HL-60 (cell line): ENCODE results near the gene CR1.

Experiments used
- DNase-seq, 2 experiments: peaks; one replicate each; pipeline ENCODE4 v3.0.0-alpha.2; 2010 to 2020; ENCODE audit warnings: low read depth in 1 of 2, low spot score in 1 of 2
- H3K27ac ChIP-seq: fragments of 250-450 bp; sonication (Bioruptor Pico); replicated peaks from 2 replicates; pipeline ENCODE4 v1.5.1; 2020; ENCODE audit warnings: mild to moderate bottlenecking, moderate library complexity
- H3K27me3 ChIP-seq: fragments of 250-450 bp; sonication (Bioruptor Pico); 2 replicates; pipeline ENCODE4 v1.5.1; 2021; ENCODE audit warnings: mild to moderate bottlenecking, moderate library complexity; ENCODE audit not compliant: insufficient read depth, poor library complexity, severe bottlenecking
- H3K4me3 ChIP-seq: replicated peaks from 2 replicates; pipeline ENCODE4 v1.5.1; 2011; ENCODE audit warnings: mild to moderate bottlenecking, control low read depth, low read length; ENCODE audit not compliant: insufficient read depth
- GABPA ChIP-seq: IDR thresholded peaks from 2 replicates; pipeline ENCODE4 v1.6.1; 2012; ENCODE audit warnings: low read depth
- POLR2AphosphoS5 ChIP-seq: IDR thresholded peaks from 2 replicates; pipeline ENCODE4 v1.6.1; 2012; ENCODE audit warnings: low read depth
- SPI1 ChIP-seq: IDR thresholded peaks from 2 replicates; pipeline ENCODE4 v1.6.1; 2012; ENCODE audit warnings: low read depth, mild to moderate bottlenecking, borderline replicate concordance
- TF ChIP-seq, protein P1 (sequence below): IDR thresholded peaks from 2 replicates; pipeline ENCODE4 v1.6.1; 2012; ENCODE audit warnings: low read depth; ENCODE audit not compliant: insufficient replicate concordance
- TF ChIP-seq, protein P2 (sequence below): IDR thresholded peaks from one replicate; pipeline ENCODE4 v1.5.1; 2011; ENCODE audit warnings: low read length, control low read depth, inconsistent platforms; ENCODE audit not compliant: insufficient read depth

Gene CR1

DNA sequence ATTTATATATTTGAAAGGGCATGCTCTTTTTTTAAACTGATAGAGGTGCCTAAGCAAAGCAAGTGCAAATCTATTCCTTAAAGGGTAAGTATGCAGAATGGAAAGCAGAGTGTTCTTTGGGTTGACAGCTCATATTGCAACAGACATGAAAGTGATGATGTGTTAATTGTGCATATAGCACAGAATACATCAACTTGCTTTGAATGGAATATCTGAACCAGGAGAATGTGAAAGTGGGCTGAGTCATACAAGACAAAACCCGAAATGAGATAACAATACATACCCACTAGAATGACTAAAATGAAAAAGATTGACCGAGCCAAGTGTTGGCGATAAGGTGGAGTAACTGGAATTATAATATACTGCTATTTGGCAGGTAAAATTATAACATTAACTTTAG is 4.3 kb downstream of the CR1 start:
- peak in 1 of 2 experiments; percentile 5 for DNase-seq
- Histone ChIP-seq H3K27me3 (peaks cover 3% of the 10 kb centered on the region), H3K27ac (no peak overlapping the region), H3K4me3 (no peak overlapping the region)
- TF ChIP-seq POLR2AphosphoS5 (no peak), GABPA (no peak), SPI1 (no peak)
- TF ChIP-seq, protein P1, sequence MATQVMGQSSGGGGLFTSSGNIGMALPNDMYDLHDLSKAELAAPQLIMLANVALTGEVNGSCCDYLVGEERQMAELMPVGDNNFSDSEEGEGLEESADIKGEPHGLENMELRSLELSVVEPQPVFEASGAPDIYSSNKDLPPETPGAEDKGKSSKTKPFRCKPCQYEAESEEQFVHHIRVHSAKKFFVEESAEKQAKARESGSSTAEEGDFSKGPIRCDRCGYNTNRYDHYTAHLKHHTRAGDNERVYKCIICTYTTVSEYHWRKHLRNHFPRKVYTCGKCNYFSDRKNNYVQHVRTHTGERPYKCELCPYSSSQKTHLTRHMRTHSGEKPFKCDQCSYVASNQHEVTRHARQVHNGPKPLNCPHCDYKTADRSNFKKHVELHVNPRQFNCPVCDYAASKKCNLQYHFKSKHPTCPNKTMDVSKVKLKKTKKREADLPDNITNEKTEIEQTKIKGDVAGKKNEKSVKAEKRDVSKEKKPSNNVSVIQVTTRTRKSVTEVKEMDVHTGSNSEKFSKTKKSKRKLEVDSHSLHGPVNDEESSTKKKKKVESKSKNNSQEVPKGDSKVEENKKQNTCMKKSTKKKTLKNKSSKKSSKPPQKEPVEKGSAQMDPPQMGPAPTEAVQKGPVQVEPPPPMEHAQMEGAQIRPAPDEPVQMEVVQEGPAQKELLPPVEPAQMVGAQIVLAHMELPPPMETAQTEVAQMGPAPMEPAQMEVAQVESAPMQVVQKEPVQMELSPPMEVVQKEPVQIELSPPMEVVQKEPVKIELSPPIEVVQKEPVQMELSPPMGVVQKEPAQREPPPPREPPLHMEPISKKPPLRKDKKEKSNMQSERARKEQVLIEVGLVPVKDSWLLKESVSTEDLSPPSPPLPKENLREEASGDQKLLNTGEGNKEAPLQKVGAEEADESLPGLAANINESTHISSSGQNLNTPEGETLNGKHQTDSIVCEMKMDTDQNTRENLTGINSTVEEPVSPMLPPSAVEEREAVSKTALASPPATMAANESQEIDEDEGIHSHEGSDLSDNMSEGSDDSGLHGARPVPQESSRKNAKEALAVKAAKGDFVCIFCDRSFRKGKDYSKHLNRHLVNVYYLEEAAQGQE, result no peak
- TF ChIP-seq, protein P2, sequence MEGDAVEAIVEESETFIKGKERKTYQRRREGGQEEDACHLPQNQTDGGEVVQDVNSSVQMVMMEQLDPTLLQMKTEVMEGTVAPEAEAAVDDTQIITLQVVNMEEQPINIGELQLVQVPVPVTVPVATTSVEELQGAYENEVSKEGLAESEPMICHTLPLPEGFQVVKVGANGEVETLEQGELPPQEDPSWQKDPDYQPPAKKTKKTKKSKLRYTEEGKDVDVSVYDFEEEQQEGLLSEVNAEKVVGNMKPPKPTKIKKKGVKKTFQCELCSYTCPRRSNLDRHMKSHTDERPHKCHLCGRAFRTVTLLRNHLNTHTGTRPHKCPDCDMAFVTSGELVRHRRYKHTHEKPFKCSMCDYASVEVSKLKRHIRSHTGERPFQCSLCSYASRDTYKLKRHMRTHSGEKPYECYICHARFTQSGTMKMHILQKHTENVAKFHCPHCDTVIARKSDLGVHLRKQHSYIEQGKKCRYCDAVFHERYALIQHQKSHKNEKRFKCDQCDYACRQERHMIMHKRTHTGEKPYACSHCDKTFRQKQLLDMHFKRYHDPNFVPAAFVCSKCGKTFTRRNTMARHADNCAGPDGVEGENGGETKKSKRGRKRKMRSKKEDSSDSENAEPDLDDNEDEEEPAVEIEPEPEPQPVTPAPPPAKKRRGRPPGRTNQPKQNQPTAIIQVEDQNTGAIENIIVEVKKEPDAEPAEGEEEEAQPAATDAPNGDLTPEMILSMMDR, result no peak

DNA sequence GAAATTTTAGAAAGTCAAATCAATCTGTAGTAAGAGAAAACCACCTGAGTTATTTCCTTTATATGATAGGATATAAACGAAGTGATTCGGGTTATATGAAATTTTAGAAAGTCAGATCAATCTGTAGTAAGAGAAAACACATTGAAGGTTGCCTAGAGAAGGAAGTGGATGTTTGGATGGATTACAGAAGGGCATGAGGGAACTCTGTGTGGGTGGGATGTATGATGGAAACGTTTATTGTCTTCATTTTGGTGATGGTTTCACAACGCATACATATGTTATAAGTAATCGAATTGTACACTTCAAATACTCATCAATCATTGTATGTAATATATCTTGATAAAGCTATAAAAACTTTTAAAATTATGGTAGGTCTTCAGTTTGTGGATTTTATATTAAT is 5.1 kb downstream of the CR1 start:
- H3K27ac ChIP-seq, result no peak overlapping the region
- no peak for DNase-seq
- TF ChIP-seq POLR2AphosphoS5 (no peak), SPI1 (no peak), GABPA (no peak)
- TF ChIP-seq, protein P2, result no peak
- TF ChIP-seq, protein P1, result no peak
- peaks cover 3% of the 10 kb centered on the region for H3K27me3 ChIP-seq
- no peak overlapping the region for H3K4me3 ChIP-seq

DNA sequence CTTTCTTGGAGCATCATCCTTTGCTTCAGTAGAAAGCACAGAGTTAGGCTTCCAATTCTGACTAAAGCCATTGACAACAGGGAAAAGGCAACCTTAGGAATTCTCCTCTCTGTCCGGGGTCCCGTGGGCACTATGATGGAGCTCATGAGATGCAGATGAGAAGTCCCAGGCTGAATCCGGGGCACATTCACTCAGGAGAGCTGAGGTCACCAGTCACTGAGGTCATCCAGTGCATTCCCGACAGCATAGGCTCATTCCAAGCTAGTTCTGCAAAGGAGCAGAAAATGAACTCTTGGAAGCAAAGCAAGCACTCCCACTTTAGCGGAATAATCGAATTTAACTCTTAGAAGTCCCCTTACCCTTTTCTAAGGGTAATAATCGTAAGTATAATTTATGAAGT is 6.8 kb downstream of the CR1 start:
- peaks cover 3% of the 10 kb centered on the region for H3K27me3 ChIP-seq
- H3K4me3 ChIP-seq, result no peak overlapping the region

More for the DNA sequence above, 6.8 kb downstream of the CR1 start:
- no peak overlapping the region for H3K27ac ChIP-seq
- TF ChIP-seq GABPA (no peak), POLR2AphosphoS5 (no peak), SPI1 (no peak)
- TF ChIP-seq, protein P2, result no peak
- TF ChIP-seq, protein P1, result no peak
- no peak for DNase-seq
